PC-3 (cell line): Measurements from ENCODE around the gene CAMTA1. TPM values are rescaled to one million over a fixed set of nuclear protein-coding genes. Genes with fewer than 3 reads are reported as not detected.
A peak's percentile ranks its signal among the peaks of the same experiment; 100 is the strongest.

ENCODE experiments used
- ATAC-seq: fragments of 200-7000 bp; cut with Tn5 transposase; 2 replicates; pipeline ENCODE4 v1.9.1; 2020; ENCODE audit warnings: mild to moderate bottlenecking, moderate library complexity
- BruUV-seq: library from RNA; stranded (reverse); fragments of 400-500 nt; replicated peaks from 2 replicates; lab custom pipeline; 2021; lab: Mats Ljungman, UMichigan
- CTCF ChIA-PET: fragments of 300-600 bp; sonication (Branson Sonifier 250); formaldehyde crosslinking; loops from one replicate; lab custom pipeline; 2022; ENCODE audit warnings: antibody characterized with exemption; lab: Charles Lee
- POLR2A ChIA-PET: fragments of 300-600 bp; sonication (Branson Sonifier 250); formaldehyde crosslinking; loops from one replicate; lab custom pipeline; 2022; ENCODE audit warnings: antibody characterized with exemption; ENCODE audit not compliant: unreplicated experiment; lab: Charles Lee
- DNase-seq: peaks from one replicate; pipeline ENCODE4 v3.0.0-alpha.2; 2015
- H2AFZ ChIP-seq: fragments of 300-600 bp; sonication (generic); 2 replicates; pipeline ENCODE4 v1.6.0; 2016; ENCODE audit warnings: antibody characterized with exemption, low read length
- H3F3A ChIP-seq: fragments of 300-600 bp; sonication (generic); one replicate; pipeline ENCODE4 v1.6.0; 2017; ENCODE audit warnings: antibody characterized with exemption, low read length, control low read depth, mild to moderate bottlenecking; ENCODE audit not compliant: unreplicated experiment
- H3K27ac ChIP-seq: fragments of 300-600 bp; sonication (generic); 2 replicates; pipeline ENCODE4 v1.5.1; 2016; ENCODE audit warnings: mild to moderate bottlenecking, low read length
- H3K27me3 ChIP-seq: fragments of 300-600 bp; sonication (generic); 2 replicates; pipeline ENCODE4 v1.6.1; 2016; ENCODE audit warnings: low read length, mixed read lengths
- H3K36me3 ChIP-seq: fragments of 300-600 bp; sonication (generic); 2 replicates; pipeline ENCODE4 v1.6.1; 2016; ENCODE audit warnings: low read depth, mixed run types, low read length, mixed read lengths
- H3K4me1 ChIP-seq: fragments of 300-600 bp; sonication (generic); 2 replicates; pipeline ENCODE4 v1.5.1; 2016; ENCODE audit warnings: low read length; ENCODE audit not compliant: insufficient read depth
- H3K4me2 ChIP-seq: fragments of 300-600 bp; sonication (generic); 2 replicates; pipeline ENCODE4 v1.6.0; 2016; ENCODE audit warnings: low read length
- H3K4me3 ChIP-seq: fragments of 300-600 bp; sonication (generic); 2 replicates; pipeline ENCODE4 v1.5.1; 2016; ENCODE audit warnings: mild to moderate bottlenecking, low read length, mixed read lengths
- H3K79me2 ChIP-seq: fragments of 300-600 bp; sonication (generic); 2 replicates; pipeline ENCODE4 v1.6.1; 2017; ENCODE audit warnings: low read length, mixed read lengths
- H3K9ac ChIP-seq: fragments of 300-600 bp; sonication (generic); 2 replicates; pipeline ENCODE4 v1.6.0; 2016; ENCODE audit warnings: mild to moderate bottlenecking, low read length
- H3K9me2 ChIP-seq: fragments of 300-600 bp; sonication (generic); replicated peaks from 2 replicates; pipeline ENCODE4 v1.6.1; 2016; ENCODE audit warnings: mixed run types, low read length, mixed read lengths
- H3K9me3 ChIP-seq: fragments of 300-600 bp; sonication (generic); 2 replicates; pipeline ENCODE4 v1.6.1; 2016; ENCODE audit warnings: low read length, mixed read lengths
- H4K20me1 ChIP-seq: fragments of 300-600 bp; sonication (generic); 2 replicates; pipeline ENCODE4 v1.6.1; 2016; ENCODE audit warnings: low read length, mixed read lengths
- CTCF ChIP-seq: fragments of 300-600 bp; sonication (generic); conservative IDR thresholded peaks from 2 replicates; pipeline ENCODE4 v1.5.1; 2017; ENCODE audit warnings: antibody characterized with exemption, low read depth, mild to moderate bottlenecking, low read length
- EZH2 ChIP-seq: fragments of 300-600 bp; sonication (generic); IDR thresholded peaks from one replicate; pipeline ENCODE4 v1.6.1; 2017; ENCODE audit warnings: antibody characterized with exemption, mild to moderate bottlenecking, low read length; ENCODE audit not compliant: unreplicated experiment
- EZH2phosphoT487 ChIP-seq: fragments of 300-600 bp; sonication (generic); IDR thresholded peaks from 2 replicates; pipeline ENCODE4 v1.6.1; 2018; ENCODE audit warnings: mild to moderate bottlenecking, antibody characterized with exemption, low read length, borderline replicate concordance
- intact Hi-C: fragments of 100-400 bp; cut with micrococcal nuclease; formaldehyde crosslinking; loops from 2 replicates; pipeline ENCODE4 v1.9.0; 2023
- total RNA-seq: library from RNA; depleted of rRNA; stranded (reverse); fragments of >200 nt; gene quantifications from 2 replicates; pipeline ENCODE4 v1.2.3, GENCODE V29; 2014

The CAMTA1 gene
- total RNA-seq, 1 experiment from 2014 or later, result 40.8 TPM

- Histone ChIP-seq H3F3A (no peaks in the 10 kb centered on the region), H3K27me3 (peaks cover 44% of the 10 kb centered on the region; the same call in 1 of the 2 replicates), H3K27ac (no peak overlapping the region), H3K36me3 (no peaks in the 10 kb centered on the region), H3K9ac (no peak overlapping the region), H3K4me1 (no peaks in the 10 kb centered on the region), H3K79me2 (no peaks in the 10 kb centered on the region), H4K20me1 (no peaks in the 10 kb centered on the region), H3K4me2 (no peak overlapping the region), H3K4me3 (no peak overlapping the region), H2AFZ (no peak overlapping the region), H3K9me3 (no peaks in the 10 kb centered on the region), H3K9me2 (no peaks in the 10 kb centered on the region)
- DNase-seq, result no peak
- BruUV-seq, result no TSS peak
- ATAC-seq, result no peak
- ChIA-PET POLR2A (no interaction called here), CTCF (no interaction called here)
- TF ChIP-seq EZH2phosphoT487 (no peak), CTCF (no peak), EZH2 (no peak)
- intact Hi-C loops, result no loop called here
Measured at GRCh38 chr1:6928106-6928885, 143.0 kb downstream of the CAMTA1 start.

GRCh38 chr1:6930732-6931300 is 145.6 kb downstream of the CAMTA1 start:
- no peak for DNase-seq
- Histone ChIP-seq H3K9me3 (no peaks in the 10 kb centered on the region), H3K4me2 (no peak overlapping the region), H3K36me3 (no peaks in the 10 kb centered on the region), H3F3A (no peaks in the 10 kb centered on the region), H2AFZ (no peak overlapping the region), H3K9me2 (no peaks in the 10 kb centered on the region), H3K27me3 (peaks cover 50% of the 10 kb centered on the region), H3K4me3 (no peak overlapping the region), H3K27ac (no peak overlapping the region), H4K20me1 (no peaks in the 10 kb centered on the region), H3K79me2 (no peaks in the 10 kb centered on the region), H3K4me1 (no peaks in the 10 kb centered on the region), H3K9ac (no peak overlapping the region)
- TF ChIP-seq EZH2, result no peak
- no peak for TF ChIP-seq EZH2phosphoT487
- TF ChIP-seq CTCF, result no peak
- intact Hi-C loops, result no loop called here
- CTCF ChIA-PET, result no interaction called here
- ATAC-seq, result no peak
- POLR2A ChIA-PET, result no interaction called here
- BruUV-seq, result no TSS peak

- no peak overlapping the region for H3K9ac ChIP-seq
- CTCF ChIA-PET, result no interaction called here
- no peak overlapping the region for H2AFZ ChIP-seq
Measured at GRCh38 chr1:6935361-6935883, 150.2 kb downstream of the CAMTA1 start.

More at GRCh38 chr1:6935361-6935883, 150.2 kb downstream of the CAMTA1 start:
- no peak for DNase-seq
- no peak for ATAC-seq
- Histone ChIP-seq H3K27ac (no peak overlapping the region), H3K9me3 (no peaks in the 10 kb centered on the region), H3K9me2 (no peaks in the 10 kb centered on the region), H4K20me1 (no peaks in the 10 kb centered on the region), H3K4me2 (peak overlapping the region; percentile 43), H3K27me3 (peaks cover 51% of the 10 kb centered on the region), H3K4me3 (0 out of 2 replicates have a peak overlapping the region, but pooled peaks have one; percentile 5), H3K79me2 (no peaks in the 10 kb centered on the region), H3K36me3 (no peaks in the 10 kb centered on the region), H3K4me1 (no peaks in the 10 kb centered on the region), H3F3A (no peaks in the 10 kb centered on the region)
- no TSS peak for BruUV-seq
- POLR2A ChIA-PET, result no interaction called here
- intact Hi-C loops, result no loop called here
- TF ChIP-seq EZH2phosphoT487 (no peak; the same call in 1 of the 2 replicates), EZH2 (peak; percentile 89)
